Gastrocnemius medialis (tissue), 4 donors: ENCODE measurements around the gene PFKFB2.

Experiments
- POLR2A ChIP-seq, 2 donors: fragments of 450-650 bp; IDR thresholded peaks; one replicate each; pipeline ENCODE4 v1.6.1; 2017; ENCODE audit warnings: antibody characterized with exemption in 2 of 2, mild to moderate bottlenecking in 2 of 2, moderate library complexity in 2 of 2
- TF ChIP-seq, protein P1 (sequence below), 5 experiments: fragments of 450-650 bp in 3 of 5; fragments of 200-600 bp in 2 of 5; sonication (generic) in 2 of 5; IDR thresholded peaks in 4 of 5; conservative IDR thresholded peaks in 1 of 5; 1 replicate in 4 of 5; 2 replicates in 1 of 5; pipeline ENCODE4 v1.5.1; 2016 to 2019; ENCODE audit warnings: antibody characterized with exemption in 5 of 5, mild to moderate bottlenecking in 3 of 5, moderate library complexity in 3 of 5

DNA sequence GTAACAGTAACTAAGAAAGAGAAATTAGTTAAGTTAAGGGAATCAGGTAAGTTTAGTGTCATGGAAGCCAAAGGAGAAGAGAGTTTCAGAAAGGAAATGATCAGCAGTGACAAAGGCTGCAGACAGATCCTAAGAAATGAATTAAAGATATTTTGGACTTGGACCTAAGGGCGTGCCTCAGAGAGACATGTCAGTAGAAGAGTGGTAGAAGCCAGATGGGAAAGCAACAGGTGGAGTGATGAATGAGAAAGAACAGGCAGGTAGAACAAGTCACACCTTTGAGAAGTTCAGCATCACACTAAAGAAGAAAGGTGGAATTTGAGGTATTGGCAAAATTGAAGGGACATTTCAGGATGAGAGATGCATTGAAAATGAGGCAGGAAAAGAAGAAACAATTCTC is 49.6 kb downstream of the PFKFB2 start:
- TF ChIP-seq, protein P1, sequence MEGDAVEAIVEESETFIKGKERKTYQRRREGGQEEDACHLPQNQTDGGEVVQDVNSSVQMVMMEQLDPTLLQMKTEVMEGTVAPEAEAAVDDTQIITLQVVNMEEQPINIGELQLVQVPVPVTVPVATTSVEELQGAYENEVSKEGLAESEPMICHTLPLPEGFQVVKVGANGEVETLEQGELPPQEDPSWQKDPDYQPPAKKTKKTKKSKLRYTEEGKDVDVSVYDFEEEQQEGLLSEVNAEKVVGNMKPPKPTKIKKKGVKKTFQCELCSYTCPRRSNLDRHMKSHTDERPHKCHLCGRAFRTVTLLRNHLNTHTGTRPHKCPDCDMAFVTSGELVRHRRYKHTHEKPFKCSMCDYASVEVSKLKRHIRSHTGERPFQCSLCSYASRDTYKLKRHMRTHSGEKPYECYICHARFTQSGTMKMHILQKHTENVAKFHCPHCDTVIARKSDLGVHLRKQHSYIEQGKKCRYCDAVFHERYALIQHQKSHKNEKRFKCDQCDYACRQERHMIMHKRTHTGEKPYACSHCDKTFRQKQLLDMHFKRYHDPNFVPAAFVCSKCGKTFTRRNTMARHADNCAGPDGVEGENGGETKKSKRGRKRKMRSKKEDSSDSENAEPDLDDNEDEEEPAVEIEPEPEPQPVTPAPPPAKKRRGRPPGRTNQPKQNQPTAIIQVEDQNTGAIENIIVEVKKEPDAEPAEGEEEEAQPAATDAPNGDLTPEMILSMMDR (IDR thresholded peaks at IDR 0.05 in 4 of 5, conservative IDR thresholded peaks at IDR 0.05 in 1 of 5), result no peak
- no peak for TF ChIP-seq POLR2A (IDR thresholded peaks at IDR 0.05)
